ENCODE measurements around the gene C20orf144. TPM values are rescaled to one million over a fixed set of nuclear protein-coding genes. Genes with fewer than 3 reads are reported as not detected.
A peak's percentile ranks its signal among the peaks of the same experiment; 100 is the strongest.

Gene C20orf144
- total RNA-seq, 2 donors from 2014 or later = 0.23 to 0.43 TPM

- Mint-ChIP-seq H3K9me3 (no peaks in the 10 kb centered on the region), H3K27ac (peak overlapping the region; percentile 15 to 86), H3K36me3 (peaks cover 0 to 6% of the 10 kb centered on the region in 2 donors)
- ATAC-seq (no peak), DNase-seq (ENCODE audit: low spot score in 2 of 2) (no peak)
These were observed 7.9 kb downstream of the C20orf144 start for GRCh38 chr20:33669873-33670640.

DNA sequence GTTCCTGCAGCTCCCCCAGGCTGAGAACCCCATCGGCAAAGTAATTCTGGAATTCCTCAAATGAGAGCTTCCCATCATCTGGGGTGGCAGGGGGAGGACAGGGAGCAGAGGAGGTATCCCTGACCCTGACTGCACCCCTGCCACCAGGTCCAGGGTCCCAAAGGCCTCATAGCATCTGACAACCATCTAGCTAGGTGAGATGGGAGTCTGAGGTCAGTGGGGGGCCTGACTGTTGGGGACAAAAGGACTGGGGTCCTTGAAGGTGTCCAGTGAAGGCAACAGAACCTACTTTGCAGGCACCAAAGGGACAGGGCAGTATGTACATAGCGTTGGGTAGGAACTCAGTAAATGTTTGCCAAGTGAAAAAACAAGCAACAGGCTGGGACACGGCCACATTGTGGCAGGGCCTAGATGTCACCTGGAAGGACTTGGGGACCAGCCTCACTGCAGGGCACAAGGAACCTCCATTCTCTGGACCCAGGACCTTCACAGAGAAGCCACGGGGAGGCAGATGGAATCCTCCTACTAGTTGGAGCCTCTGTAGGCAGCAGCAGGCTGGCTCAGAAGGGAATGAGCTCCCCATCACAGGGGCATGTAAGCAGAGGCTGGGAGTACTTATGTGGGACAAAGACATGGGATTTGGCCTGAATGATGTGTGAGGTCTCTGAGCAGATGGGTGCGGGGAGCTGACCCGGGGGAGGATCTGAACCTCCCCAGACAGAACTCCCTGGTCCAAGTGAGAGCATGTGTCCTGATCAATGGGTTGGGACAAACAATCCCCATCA lies 8.8 kb downstream of the C20orf144 start:
- no peak for ATAC-seq
- H3K36me3 Mint-ChIP-seq = peaks cover 0 to 8% of the 10 kb centered on the region in 2 donors
- no peak for DNase-seq (ENCODE audit: low spot score in 2 of 2)
- peak overlapping the region in 1 of 2 donors; percentile 25 for H3K27ac Mint-ChIP-seq
- no peaks in the 10 kb centered on the region for H3K9me3 Mint-ChIP-seq

- H3K9me3 Mint-ChIP-seq = no peaks in the 10 kb centered on the region
- no peak for ATAC-seq
- peaks cover 4 to 11% of the 10 kb centered on the region in 2 donors for H3K36me3 Mint-ChIP-seq
- DNase-seq (ENCODE audit: low spot score in 2 of 2) = no peak
- H3K27ac Mint-ChIP-seq = no peak overlapping the region
These were observed 9.6 kb downstream of the C20orf144 start for GRCh38 chr20:33671573-33672288.

- Mint-ChIP-seq H3K9me3 (no peaks in the 10 kb centered on the region), H3K36me3 (peaks cover 8 to 14% of the 10 kb centered on the region in 2 donors), H3K27ac (peak overlapping the region in 1 of 2 donors; percentile 40)
- ATAC-seq (no peak), DNase-seq (ENCODE audit: low spot score in 2 of 2) (no peak)
These were observed 10.4 kb downstream of the C20orf144 start for GRCh38 chr20:33672426-33673113.

GRCh38 chr20:33673114-33673409 lies 10.9 kb downstream of the C20orf144 start:
- DNase-seq (ENCODE audit: low spot score in 2 of 2) = no peak
- peak overlapping the region in 1 of 2 donors; percentile 40 for H3K27ac Mint-ChIP-seq
- ATAC-seq = no peak
- no peaks in the 10 kb centered on the region for H3K9me3 Mint-ChIP-seq
- peaks cover 10 to 17% of the 10 kb centered on the region in 2 donors for H3K36me3 Mint-ChIP-seq

DNA sequence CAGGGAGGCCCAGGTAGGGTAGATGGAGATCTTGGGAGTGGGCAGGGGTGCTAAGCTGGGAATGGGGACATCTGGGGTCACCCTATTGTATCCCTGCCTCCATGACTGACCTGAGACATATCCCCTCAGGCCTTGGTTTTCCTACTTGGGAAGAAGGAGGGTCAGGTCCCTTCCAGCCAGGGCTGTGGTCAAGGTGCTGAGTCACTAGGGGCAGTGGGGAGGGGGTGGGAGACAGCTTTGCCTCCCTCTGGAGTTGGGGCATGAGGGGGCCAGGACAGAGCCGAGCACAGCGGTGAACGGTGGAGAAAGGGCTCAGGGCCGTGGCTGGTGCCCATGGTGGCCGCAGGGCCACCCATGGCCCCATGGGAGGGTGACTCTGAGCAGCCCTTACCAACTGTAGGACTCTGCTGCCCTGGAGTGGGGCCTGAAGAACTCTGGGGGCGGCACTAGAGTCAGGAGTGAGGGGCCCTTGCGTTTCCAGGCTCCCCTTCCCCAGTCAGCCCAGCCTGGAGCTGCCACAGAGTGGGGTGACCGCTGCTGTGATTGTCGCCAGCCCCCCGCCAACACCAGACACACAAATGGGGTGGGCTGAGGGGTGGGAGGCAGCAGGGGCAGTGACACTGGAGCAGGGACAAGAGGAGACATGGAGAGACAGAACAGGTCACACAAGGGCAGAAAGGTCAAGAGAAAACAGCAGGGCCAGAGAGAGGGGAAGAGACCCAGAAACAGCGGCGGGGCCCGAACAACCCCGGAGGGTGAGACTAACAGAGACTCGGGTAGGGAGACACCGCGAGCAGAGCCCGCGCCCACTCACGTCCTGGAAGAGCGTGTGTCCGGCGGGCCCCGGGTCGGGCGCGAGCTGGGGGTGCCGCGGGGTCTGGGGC lies 11.5 kb downstream of the C20orf144 start:
- Mint-ChIP-seq H3K36me3 (peaks cover 10 to 17% of the 10 kb centered on the region in 2 donors), H3K9me3 (no peaks in the 10 kb centered on the region), H3K27ac (peak overlapping the region; percentile 40 to 75)
- DNase-seq (ENCODE audit: low spot score in 2 of 2) = no peak
- ATAC-seq = peak in 1 of 2 donors; percentile 45

DNA sequence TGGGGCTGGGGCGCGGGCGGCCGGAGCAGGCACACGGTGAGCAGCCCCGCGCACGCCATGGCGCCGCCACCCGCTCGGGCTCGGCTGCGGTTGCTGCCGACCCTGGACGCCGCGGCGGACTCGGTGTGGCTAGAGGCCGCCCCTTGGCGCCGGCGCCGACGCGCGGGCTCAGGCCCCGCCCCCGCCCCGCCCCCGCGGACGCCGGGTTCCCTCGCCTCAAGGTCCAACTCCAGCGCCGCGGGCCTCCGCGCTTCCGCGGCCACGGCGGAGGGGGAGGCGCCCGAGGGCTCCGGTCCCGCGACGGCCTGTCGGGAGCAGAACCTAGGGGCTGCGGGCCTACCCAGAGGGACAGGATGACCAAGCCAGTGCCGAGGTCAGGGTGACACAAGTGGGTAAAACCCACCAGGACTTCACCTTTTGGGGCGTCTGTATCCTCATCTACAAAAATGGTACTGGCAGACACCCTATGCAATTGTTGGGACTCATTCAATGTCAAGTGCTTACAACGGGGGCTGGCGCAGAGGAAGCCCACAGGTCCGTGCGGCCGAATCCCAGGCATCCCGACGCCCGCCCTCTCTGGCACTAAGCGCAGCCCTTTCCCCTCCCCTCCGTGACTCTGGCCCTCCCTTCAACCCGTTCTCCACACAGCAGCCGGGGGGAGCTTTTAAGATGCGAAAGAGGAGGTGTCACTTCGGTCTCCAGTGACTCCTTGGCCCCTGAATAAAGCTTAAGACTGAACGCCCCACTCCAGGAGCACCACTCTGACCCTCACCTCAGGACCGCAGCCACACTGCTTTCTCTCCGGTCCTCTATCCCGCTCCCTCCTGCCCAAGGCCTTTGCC lies 12.4 kb downstream of the C20orf144 start, which contains the start of gene NECAB3:
Gene NECAB3 (minus strand): TSS at position 135 of the 842 bp plus-strand sequence. CDS start 76 bp downstream, at position 59.
- ATAC-seq = peak; percentile 76 to 82
- H3K9me3 Mint-ChIP-seq = no peaks in the 10 kb centered on the region
- H3K36me3 Mint-ChIP-seq = peaks cover 10 to 17% of the 10 kb centered on the region in 2 donors
- DNase-seq (ENCODE audit: low spot score in 2 of 2) = peak; percentile 76 to 79
- H3K27ac Mint-ChIP-seq = peak within 1 kb of the TSS; percentile 40 to 75

DNA sequence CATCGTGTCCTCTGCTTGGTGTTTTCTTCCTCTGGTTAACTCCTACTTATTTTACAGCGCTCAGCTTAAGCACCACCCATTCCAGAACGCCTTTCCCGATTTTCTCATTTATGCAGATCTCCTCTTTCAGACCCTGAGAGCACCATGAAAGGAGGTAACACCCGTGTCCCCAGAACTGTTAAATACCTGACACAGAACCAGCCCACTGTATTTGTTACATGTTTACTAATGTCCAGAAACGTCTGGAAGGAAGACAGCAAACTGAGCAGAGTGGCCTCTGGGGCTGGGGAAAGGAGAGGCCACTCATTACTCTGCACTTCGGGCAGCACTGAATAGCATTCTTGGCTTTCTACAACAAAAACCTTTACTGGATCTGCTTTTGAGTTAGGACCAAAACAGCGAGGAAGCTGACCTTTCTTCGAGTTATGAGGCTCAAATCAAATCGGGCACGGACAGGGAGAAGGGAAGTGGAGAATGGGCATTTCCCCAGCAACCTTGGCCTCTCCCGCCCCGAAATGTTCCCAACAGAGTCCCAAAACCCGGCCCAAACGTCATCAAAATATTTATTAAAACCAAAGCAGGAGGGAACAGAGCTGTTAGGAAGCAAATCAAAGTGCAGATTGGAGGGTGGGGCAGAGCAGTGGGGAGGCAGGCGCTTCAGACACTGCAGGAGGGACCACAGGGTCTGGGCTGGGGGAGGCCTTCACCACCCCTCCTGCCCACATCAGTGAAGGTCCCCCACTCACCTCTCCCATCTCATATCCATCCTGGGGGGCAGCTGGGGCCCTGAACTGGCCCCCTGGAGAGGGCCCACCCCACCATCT lies 13.2 kb downstream of the C20orf144 start:
- ATAC-seq = no peak
- H3K9me3 Mint-ChIP-seq = no peaks in the 10 kb centered on the region

DNA sequence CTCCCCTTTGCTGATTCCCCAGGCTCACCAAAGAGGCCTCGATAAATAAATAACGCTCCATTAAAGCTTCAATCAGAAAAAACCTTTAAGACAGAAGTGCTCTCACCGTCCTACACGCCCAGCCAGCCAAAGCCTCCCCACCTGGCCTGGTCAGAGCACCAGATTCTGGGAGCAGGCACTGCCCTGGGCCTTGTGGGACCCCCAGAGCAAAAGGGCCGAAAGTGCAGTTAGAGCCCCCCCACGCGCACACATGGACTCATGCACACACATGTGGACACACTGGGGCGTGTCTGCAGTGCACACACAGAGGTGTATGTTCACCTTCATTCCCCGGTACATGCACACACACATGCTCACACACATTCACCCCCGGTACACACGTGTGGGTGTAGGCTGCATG lies 14.0 kb downstream of the C20orf144 start:
- Mint-ChIP-seq H3K36me3 (peaks cover 10 to 22% of the 10 kb centered on the region in 2 donors), H3K9me3 (no peaks in the 10 kb centered on the region), H3K27ac (no peak overlapping the region)
- ATAC-seq = no peak
- no peak for DNase-seq (ENCODE audit: low spot score in 2 of 2)

More for the DNA sequence above, 13.2 kb downstream of the C20orf144 start:
- peaks cover 10 to 17% of the 10 kb centered on the region in 2 donors for H3K36me3 Mint-ChIP-seq
- no peak for DNase-seq (ENCODE audit: low spot score in 2 of 2)
- peak overlapping the region; percentile 19 to 29 for H3K27ac Mint-ChIP-seq

- H3K36me3 Mint-ChIP-seq = peaks cover 10 to 22% of the 10 kb centered on the region in 2 donors
These were observed 14.8 kb downstream of the C20orf144 start for GRCh38 chr20:33676652-33677645.

GRCh38 chr20:33677991-33678702 lies 16.0 kb downstream of the C20orf144 start:
- H3K9me3 Mint-ChIP-seq = no peaks in the 10 kb centered on the region
- DNase-seq (ENCODE audit: low spot score in 2 of 2) = no peak
- no peak overlapping the region for H3K27ac Mint-ChIP-seq
- ATAC-seq = no peak
- peaks cover 10 to 34% of the 10 kb centered on the region in 2 donors for H3K36me3 Mint-ChIP-seq

More at GRCh38 chr20:33676652-33677645, 14.8 kb downstream of the C20orf144 start:
- ATAC-seq = no peak
- H3K9me3 Mint-ChIP-seq = no peaks in the 10 kb centered on the region
- H3K27ac Mint-ChIP-seq = no peak overlapping the region
- DNase-seq (ENCODE audit: low spot score in 2 of 2) = no peak

GRCh38 chr20:33679758-33680485 lies 17.8 kb downstream of the C20orf144 start:
- peaks cover 12 to 41% of the 10 kb centered on the region in 2 donors for H3K36me3 Mint-ChIP-seq
- peak overlapping the region in 1 of 2 donors; percentile 57 for H3K27ac Mint-ChIP-seq
- no peak for DNase-seq (ENCODE audit: low spot score in 2 of 2)
- ATAC-seq = peak; percentile 25 to 72
- no peaks in the 10 kb centered on the region for H3K9me3 Mint-ChIP-seq
